MCF 10A (cell line): ENCODE measurements around the gene CEACAM7. TPM values are rescaled to one million over a fixed set of nuclear protein-coding genes. Genes with fewer than 3 reads are reported as not detected.

Source experiments
- BruUV-seq: library from RNA; stranded (reverse); fragments of 400-500 nt; replicated peaks from 2 replicates; lab custom pipeline; 2021; lab: Mats Ljungman, UMichigan
- CTCF ChIA-PET: fragments of 300-600 bp; sonication (Branson Sonifier 250); formaldehyde crosslinking; extraction: SDS; loops from one replicate; lab custom pipeline; 2021; ENCODE audit warnings: antibody characterized with exemption, inconsistent platforms; lab: Yijun Ruan, JAX
- POLR2A ChIA-PET: fragments of 300-600, 350-650 bp; sonication (Branson Sonifier 250); formaldehyde crosslinking; extraction: SDS; loops from one replicate; lab custom pipeline; 2020; ENCODE audit warnings: antibody characterized with exemption, inconsistent platforms; lab: Yijun Ruan, JAX
- DNase-seq: peaks from one replicate; pipeline ENCODE4 v3.0.0-alpha.2; 2018; ENCODE audit not compliant: unreplicated experiment
- H3K27ac Mint-ChIP-seq: one replicate; pipeline ENCODE4 v1.8.0; 2022; ENCODE audit warnings: mild to moderate bottlenecking, low read depth, mixed read lengths; ENCODE audit not compliant: unreplicated experiment
- H3K27me3 Mint-ChIP-seq: one replicate; pipeline ENCODE4 v1.8.0; 2022; ENCODE audit warnings: mixed read lengths; ENCODE audit not compliant: insufficient read depth, unreplicated experiment
- H3K36me3 Mint-ChIP-seq: one replicate; pipeline ENCODE4 v1.8.0; 2022; ENCODE audit warnings: mild to moderate bottlenecking, moderate library complexity, mixed read lengths; ENCODE audit not compliant: insufficient read depth, unreplicated experiment
- H3K4me1 Mint-ChIP-seq: one replicate; pipeline ENCODE4 v1.8.0; 2022; ENCODE audit warnings: mixed read lengths; ENCODE audit not compliant: insufficient read depth, unreplicated experiment
- H3K4me3 Mint-ChIP-seq: one replicate; pipeline ENCODE4 v1.8.0; 2022; ENCODE audit warnings: mild to moderate bottlenecking, moderate library complexity, mixed read lengths; ENCODE audit not compliant: unreplicated experiment
- H3K9me3 Mint-ChIP-seq: one replicate; pipeline ENCODE4 v1.8.0; 2022; ENCODE audit warnings: mixed read lengths; ENCODE audit not compliant: unreplicated experiment
- intact Hi-C: fragments of 100-400 bp; cut with micrococcal nuclease; formaldehyde crosslinking; loops from 2 replicates; pipeline ENCODE4 v1.14.1; 2022
- total RNA-seq: library from RNA; stranded (reverse); gene quantifications from 2 replicates; pipeline ENCODE4 v1.2.3, GENCODE V29; 2022
- TF ChIP-seq, protein P1 (sequence below): fragments of 200-600 bp; IDR thresholded peaks from one replicate; pipeline ENCODE4 v1.8.0; 2022; ENCODE audit warnings: antibody characterized with exemption, mild to moderate bottlenecking; ENCODE audit not compliant: unreplicated experiment

CEACAM7 gene
- total RNA-seq, 1 experiment from 2014 or later: not detected

DNA sequence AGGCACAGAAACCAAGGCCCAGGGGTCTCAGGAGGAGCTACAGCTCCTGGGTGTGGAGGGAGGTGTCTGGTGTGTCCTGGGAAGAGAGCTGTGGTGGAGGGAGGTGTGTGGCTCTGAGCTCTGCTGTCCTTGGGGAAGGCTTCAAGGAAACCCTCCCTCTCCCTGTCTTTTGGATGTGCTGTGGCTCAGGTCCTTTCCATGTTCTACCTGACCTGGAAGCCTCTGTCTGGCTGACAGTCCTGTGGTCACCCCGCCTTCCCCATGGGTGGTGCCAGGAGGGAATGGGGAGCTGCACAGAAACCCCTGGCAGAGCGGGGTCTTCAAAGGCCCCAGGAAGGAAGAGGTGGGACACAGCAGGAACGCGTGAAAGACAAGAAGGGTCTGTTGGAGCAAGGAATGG lies 617 bp upstream of the CEACAM7 start:
- Mint-ChIP-seq H3K27me3 (peaks cover 71% of the 10 kb centered on the region), H3K27ac (no peak overlapping the region), H3K4me3 (no peak overlapping the region), H3K9me3 (no peaks in the 10 kb centered on the region), H3K36me3 (no peaks in the 10 kb centered on the region), H3K4me1 (no peaks in the 10 kb centered on the region)
- intact Hi-C loops: no loop called here
- BruUV-seq: no TSS peak
- TF ChIP-seq, protein P1, sequence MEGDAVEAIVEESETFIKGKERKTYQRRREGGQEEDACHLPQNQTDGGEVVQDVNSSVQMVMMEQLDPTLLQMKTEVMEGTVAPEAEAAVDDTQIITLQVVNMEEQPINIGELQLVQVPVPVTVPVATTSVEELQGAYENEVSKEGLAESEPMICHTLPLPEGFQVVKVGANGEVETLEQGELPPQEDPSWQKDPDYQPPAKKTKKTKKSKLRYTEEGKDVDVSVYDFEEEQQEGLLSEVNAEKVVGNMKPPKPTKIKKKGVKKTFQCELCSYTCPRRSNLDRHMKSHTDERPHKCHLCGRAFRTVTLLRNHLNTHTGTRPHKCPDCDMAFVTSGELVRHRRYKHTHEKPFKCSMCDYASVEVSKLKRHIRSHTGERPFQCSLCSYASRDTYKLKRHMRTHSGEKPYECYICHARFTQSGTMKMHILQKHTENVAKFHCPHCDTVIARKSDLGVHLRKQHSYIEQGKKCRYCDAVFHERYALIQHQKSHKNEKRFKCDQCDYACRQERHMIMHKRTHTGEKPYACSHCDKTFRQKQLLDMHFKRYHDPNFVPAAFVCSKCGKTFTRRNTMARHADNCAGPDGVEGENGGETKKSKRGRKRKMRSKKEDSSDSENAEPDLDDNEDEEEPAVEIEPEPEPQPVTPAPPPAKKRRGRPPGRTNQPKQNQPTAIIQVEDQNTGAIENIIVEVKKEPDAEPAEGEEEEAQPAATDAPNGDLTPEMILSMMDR: no peak
- POLR2A ChIA-PET: no interaction called here
- CTCF ChIA-PET: interaction anchor here (0.9 to 1.1 kb wide), 3 partner anchors 13 to 107 kb away, joined by 3 to 4 read pairs (median 4); no protein-coding TSS in a partner anchor
- no peak for DNase-seq

DNA sequence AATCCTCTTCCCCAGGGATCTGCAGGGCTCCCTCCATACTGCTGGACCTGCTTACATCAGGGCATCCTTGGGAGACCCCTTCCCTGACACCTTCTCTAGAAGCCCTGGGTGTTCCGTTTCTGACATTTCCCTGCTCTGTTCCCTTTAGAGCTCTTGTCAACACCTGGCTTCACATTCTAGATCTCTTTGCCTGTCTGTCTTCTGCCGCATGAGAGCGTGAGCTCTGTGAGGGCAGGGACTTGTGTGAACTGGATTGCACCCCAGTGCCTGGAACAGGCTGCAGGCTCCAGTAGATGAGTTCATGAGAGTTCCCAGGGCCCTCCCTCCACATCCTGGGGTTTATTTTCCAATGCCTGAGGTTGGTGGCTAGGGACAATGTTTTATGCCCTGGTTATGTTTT lies 651 bp downstream of the CEACAM7 start:
- H3K9me3 Mint-ChIP-seq: no peaks in the 10 kb centered on the region
- peaks cover 84% of the 10 kb centered on the region for H3K27me3 Mint-ChIP-seq
- intact Hi-C loops: no loop called here
- TF ChIP-seq, protein P1: no peak
- no peak for DNase-seq
- ChIA-PET CTCF (interaction anchor here (0.6 kb wide), 1 partner anchor 34 kb away, joined by 3 read pairs; no protein-coding TSS in a partner anchor), POLR2A (no interaction called here)
- no peaks in the 10 kb centered on the region for H3K4me1 Mint-ChIP-seq
- H3K27ac Mint-ChIP-seq: no peak overlapping the region
- BruUV-seq: no TSS peak
- no peak overlapping the region for H3K4me3 Mint-ChIP-seq
- H3K36me3 Mint-ChIP-seq: no peaks in the 10 kb centered on the region

DNA sequence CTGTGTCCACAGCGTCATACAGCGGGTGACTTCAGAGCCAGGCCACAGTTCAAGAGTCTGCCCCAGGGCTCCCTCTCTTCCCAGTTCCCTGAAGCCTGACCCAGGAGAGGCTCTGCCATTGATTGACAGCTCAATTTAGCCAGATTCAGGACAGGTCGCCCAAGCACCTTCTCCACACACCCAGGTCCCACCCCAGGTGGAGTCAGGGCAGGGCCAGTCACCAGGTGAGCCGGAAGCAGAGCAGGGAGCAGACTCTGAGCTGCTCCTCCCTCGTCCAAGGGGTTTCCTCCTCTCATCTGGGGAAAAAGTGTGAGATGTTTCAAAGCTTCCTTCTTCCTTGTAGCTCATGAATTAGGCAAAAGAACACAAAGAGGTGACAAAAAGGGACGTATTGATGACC lies 5.6 kb downstream of the CEACAM7 start:
- H3K27ac Mint-ChIP-seq: no peak overlapping the region
- intact Hi-C loops: no loop called here
- H3K4me3 Mint-ChIP-seq: no peak overlapping the region
- TF ChIP-seq, protein P1: no peak
- peaks cover 85% of the 10 kb centered on the region for H3K27me3 Mint-ChIP-seq
- H3K4me1 Mint-ChIP-seq: no peaks in the 10 kb centered on the region
- CTCF ChIA-PET: interaction anchor here (0.6 to 1.3 kb wide), 3 partner anchors 10 to 167 kb away, joined by 3 to 6 read pairs (median 5); no protein-coding TSS in a partner anchor
- no peaks in the 10 kb centered on the region for H3K36me3 Mint-ChIP-seq
- H3K9me3 Mint-ChIP-seq: no peaks in the 10 kb centered on the region
- no TSS peak for BruUV-seq
- POLR2A ChIA-PET: no interaction called here
- DNase-seq: no peak

DNA sequence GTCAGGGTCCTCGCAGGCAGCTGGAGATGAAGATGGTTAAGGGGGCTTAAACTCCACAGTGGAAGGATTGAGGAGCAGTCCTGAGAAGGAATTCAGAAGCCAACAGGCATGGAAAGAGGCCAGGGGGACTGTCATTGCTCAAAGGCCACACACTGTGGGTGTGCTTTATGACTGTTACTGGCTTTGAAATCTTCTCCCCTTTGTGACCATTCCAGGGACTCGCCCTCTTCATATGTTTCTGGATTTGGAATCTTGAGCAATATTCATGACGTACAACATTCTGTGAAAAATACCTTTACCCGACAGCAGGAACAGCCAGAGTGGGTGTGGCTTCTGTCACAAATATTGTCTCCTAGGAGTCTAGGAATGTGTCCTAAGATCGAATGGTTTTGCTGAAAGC lies 16.6 kb downstream of the CEACAM7 start:
- ChIA-PET CTCF (no interaction called here), POLR2A (no interaction called here)
- intact Hi-C loops: no loop called here
- Mint-ChIP-seq H3K36me3 (no peaks in the 10 kb centered on the region), H3K27ac (no peak overlapping the region), H3K4me3 (no peak overlapping the region), H3K9me3 (no peaks in the 10 kb centered on the region), H3K27me3 (peaks cover 73% of the 10 kb centered on the region), H3K4me1 (no peaks in the 10 kb centered on the region)
- TF ChIP-seq, protein P1: no peak
- no TSS peak for BruUV-seq
- DNase-seq: no peak
